Brain microvascular endothelial cell (primary cell): Measurements from ENCODE around the gene MICAL2.

Source experiments
- DNase-seq: peaks from one replicate; pipeline ENCODE4 v3.0.0-alpha.2; 2020
- H3K27ac ChIP-seq: fragments of 250-450 bp; sonication (Bioruptor Pico); 2 replicates; pipeline ENCODE4 v1.5.1; 2020; ENCODE audit warnings: mild to moderate bottlenecking, moderate library complexity
- H3K27me3 ChIP-seq: fragments of 250-450 bp; sonication (Bioruptor Pico); replicated peaks from 2 replicates; pipeline ENCODE4 v1.5.1; 2020; ENCODE audit warnings: mild to moderate bottlenecking
- H3K36me3 ChIP-seq: fragments of 250-450 bp; sonication (Bioruptor Pico); replicated peaks from 2 replicates; pipeline ENCODE4 v1.5.1; 2020; ENCODE audit warnings: mild to moderate bottlenecking
- H3K4me3 ChIP-seq: 2 replicates; pipeline ENCODE4 v1.5.1; 2011; ENCODE audit warnings: low read depth, mild to moderate bottlenecking, control low read depth, low read length, moderate library complexity
- CTCF ChIP-seq: IDR thresholded peaks from 2 replicates; pipeline ENCODE4 v1.5.1; 2011; ENCODE audit warnings: low read depth, mild to moderate bottlenecking, moderate library complexity, low read length, control low read depth, inconsistent platforms; ENCODE audit errors: missing control alignments
- in situ Hi-C: cut with HindIII; loops from 2 replicates; pipeline ENCODE4 v1.10.0; 2017; ENCODE audit warnings: low sequenced_read_pairs, low pct_ligation_motif_present

Gene MICAL2, protein sequence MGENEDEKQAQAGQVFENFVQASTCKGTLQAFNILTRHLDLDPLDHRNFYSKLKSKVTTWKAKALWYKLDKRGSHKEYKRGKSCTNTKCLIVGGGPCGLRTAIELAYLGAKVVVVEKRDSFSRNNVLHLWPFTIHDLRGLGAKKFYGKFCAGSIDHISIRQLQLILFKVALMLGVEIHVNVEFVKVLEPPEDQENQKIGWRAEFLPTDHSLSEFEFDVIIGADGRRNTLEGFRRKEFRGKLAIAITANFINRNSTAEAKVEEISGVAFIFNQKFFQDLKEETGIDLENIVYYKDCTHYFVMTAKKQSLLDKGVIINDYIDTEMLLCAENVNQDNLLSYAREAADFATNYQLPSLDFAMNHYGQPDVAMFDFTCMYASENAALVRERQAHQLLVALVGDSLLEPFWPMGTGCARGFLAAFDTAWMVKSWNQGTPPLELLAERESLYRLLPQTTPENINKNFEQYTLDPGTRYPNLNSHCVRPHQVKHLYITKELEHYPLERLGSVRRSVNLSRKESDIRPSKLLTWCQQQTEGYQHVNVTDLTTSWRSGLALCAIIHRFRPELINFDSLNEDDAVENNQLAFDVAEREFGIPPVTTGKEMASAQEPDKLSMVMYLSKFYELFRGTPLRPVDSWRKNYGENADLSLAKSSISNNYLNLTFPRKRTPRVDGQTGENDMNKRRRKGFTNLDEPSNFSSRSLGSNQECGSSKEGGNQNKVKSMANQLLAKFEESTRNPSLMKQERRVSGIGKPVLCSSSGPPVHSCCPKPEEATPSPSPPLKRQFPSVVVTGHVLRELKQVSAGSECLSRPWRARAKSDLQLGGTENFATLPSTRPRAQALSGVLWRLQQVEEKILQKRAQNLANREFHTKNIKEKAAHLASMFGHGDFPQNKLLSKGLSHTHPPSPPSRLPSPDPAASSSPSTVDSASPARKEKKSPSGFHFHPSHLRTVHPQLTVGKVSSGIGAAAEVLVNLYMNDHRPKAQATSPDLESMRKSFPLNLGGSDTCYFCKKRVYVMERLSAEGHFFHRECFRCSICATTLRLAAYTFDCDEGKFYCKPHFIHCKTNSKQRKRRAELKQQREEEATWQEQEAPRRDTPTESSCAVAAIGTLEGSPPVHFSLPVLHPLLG

GRCh38 chr11:12110201-12110713 is at the start of gene MICAL2:
MICAL2 (plus strand) TSS chr11:12110590; CDS start chr11:12162156, 51,566 bp downstream.
- peaks cover 13% of the 10 kb centered on the region for H3K36me3 ChIP-seq
- DNase-seq = peak; percentile 78
- in situ Hi-C loops = no loop called here
- peak within 1 kb of the TSS; percentile 97 for H3K4me3 ChIP-seq
- no peaks in the 10 kb centered on the region for H3K27me3 ChIP-seq
- TF ChIP-seq CTCF = no peak
- peak within 1 kb of the TSS; percentile 91 for H3K27ac ChIP-seq

GRCh38 chr11:12061851-12062560 is 48.4 kb upstream of the MICAL2 start:
- H3K27me3 ChIP-seq = no peaks in the 10 kb centered on the region
- in situ Hi-C loops = no loop called here
- no peaks in the 10 kb centered on the region for H3K36me3 ChIP-seq
- no peak overlapping the region for H3K27ac ChIP-seq
- no peak overlapping the region for H3K4me3 ChIP-seq
- no peak for DNase-seq
- no peak for TF ChIP-seq CTCF

- Histone ChIP-seq H3K27ac (no peak overlapping the region), H3K4me3 (no peak overlapping the region), H3K36me3 (no peaks in the 10 kb centered on the region), H3K27me3 (no peaks in the 10 kb centered on the region)
- in situ Hi-C loops = no loop called here
- DNase-seq = no peak
- no peak for TF ChIP-seq CTCF
Measured at GRCh38 chr11:12063251-12063650, 47.1 kb upstream of the MICAL2 start.

DNA sequence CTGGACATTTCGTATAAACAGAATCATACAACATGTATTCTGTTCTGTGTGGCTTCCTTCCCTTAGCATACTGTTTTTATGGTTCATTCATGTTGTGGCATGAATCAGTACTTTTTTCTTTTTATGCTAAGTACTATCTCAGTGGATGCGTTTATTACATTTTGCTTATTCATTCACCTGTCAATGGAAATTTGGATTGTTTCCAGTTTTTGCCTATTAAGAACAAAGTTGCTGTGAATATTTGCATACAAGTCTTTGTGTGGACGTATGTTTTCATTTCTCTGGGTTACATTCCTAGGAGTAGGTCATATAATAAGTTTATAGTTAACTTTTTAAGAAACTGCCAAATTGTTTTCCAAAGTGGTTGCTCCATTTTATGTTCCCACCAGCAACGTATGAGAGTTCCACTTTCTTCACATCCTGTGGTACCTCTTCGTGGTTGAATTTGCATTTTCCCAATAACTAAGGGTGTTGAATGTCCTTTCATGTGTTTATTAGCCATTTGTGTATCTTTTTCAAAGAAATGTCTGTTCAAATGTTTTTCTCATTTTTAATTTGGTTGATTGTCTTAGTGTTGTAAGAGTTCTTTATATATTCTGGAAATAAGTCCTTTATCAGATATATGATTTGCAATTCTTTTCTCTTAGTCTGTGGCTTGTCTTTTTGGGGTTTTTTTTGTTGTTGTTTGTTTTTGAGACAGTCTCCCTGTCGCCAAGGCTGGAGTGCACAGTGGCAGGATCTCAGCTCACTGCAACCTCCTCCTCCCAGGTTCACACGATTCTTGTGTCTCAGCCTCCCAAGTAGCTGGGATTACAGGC is 46.0 kb upstream of the MICAL2 start:
- Histone ChIP-seq H3K4me3 (no peak overlapping the region), H3K36me3 (no peaks in the 10 kb centered on the region), H3K27me3 (no peaks in the 10 kb centered on the region), H3K27ac (no peak overlapping the region)
- TF ChIP-seq CTCF = no peak
- no peak for DNase-seq
- in situ Hi-C loops = no loop called here

GRCh38 chr11:12064954-12065280 is 45.5 kb upstream of the MICAL2 start:
- H3K27me3 ChIP-seq = no peaks in the 10 kb centered on the region
- H3K36me3 ChIP-seq = no peaks in the 10 kb centered on the region
- in situ Hi-C loops = no loop called here
- no peak overlapping the region for H3K27ac ChIP-seq
- TF ChIP-seq CTCF = no peak
- DNase-seq = no peak
- no peak overlapping the region for H3K4me3 ChIP-seq
